ENCODE results near the gene LPP. TPM values are rescaled to one million over a fixed set of nuclear protein-coding genes. Genes with fewer than 3 reads are reported as not detected.

Gene LPP
- polyA plus RNA-seq, 2 of the 4 experiments (the other 2 are of a cell fraction): 11.0 to 30.8 TPM

DNA sequence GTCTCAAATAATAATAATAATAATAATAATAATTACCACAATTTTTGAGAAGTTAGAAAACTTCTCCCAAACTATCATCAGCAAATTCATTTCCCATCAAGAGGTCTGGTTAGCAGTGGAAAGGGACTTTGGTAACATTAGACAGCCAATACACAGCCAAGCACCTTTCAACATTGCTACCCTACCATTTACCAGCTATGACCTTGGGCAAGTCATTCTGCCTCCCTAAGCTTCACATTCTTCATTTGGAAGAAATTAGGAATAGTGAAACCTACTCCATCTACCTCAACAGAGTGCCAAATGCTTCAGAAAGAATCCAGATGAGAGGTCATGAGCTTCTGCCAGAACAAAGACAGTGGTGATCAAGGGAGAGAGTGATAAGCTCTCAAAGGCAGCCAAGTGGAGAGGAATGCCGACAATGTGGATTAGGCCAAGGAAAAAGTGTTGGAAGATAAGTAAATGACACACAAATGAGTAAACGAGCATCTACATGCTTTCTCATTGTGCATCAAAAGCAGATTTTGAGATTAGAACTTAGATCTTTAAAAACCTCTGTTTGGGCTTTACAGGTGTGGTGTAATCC is 42.9 kb upstream of the LPP start:
- Histone ChIP-seq H3K4me1 (no peaks in the 10 kb centered on the region), H3K27ac (no peak overlapping the region), H3K4me3 (no peak overlapping the region), H3K4me2 (no peak overlapping the region), H3K9me3 (no peaks in the 10 kb centered on the region)
- FAIRE-seq (no peak), ATAC-seq (no peak), DNase-seq (ENCODE audit: low read depth in 1 of 2, low spot score in 1 of 2) (no peak)
- CTCF ChIA-PET: no interaction called here
- no peak for TF ChIP-seq GATA3 (IDR thresholded peaks at IDR 0.05; ENCODE audit: borderline replicate concordance)
- TF ChIP-seq EHMT2 (IDR thresholded peaks at IDR 0.05; ENCODE audit: low read depth): no peak
- TF ChIP-seq NFE2L2 (conservative IDR thresholded peaks at IDR 0.05; ENCODE audit: low read length): no peak
- TF ChIP-seq MAZ (IDR thresholded peaks at IDR 0.05; ENCODE audit: borderline replicate concordance, low read depth, low read length): no peak
- TF ChIP-seq CEBPB (IDR thresholded peaks at IDR 0.05): no peak
- TF ChIP-seq EHF (CRISPR knock-in tag; IDR thresholded peaks at IDR 0.05): no peak
- TF ChIP-seq SREBF2 (IDR thresholded peaks at IDR 0.05): no peak
- TF ChIP-seq ESRRA (IDR thresholded peaks at IDR 0.05; ENCODE audit: borderline replicate concordance, low read length): no peak
- no peak for TF ChIP-seq RARB (CRISPR knock-in tag; IDR thresholded peaks at IDR 0.05)
- TF ChIP-seq NR3C1 (IDR thresholded peaks at IDR 0.05): no peak
- TF ChIP-seq JUNB (IDR thresholded peaks at IDR 0.05): no peak
- no peak for TF ChIP-seq NPAS2 (CRISPR knock-in tag; IDR thresholded peaks at IDR 0.05; ENCODE audit: borderline replicate concordance)
- WGBS (ENCODE audit: missing lambda C conversion rate): 65% methylated on average over 2 of the region's 2 CpGs
- POLR2A ChIA-PET: no interaction called here

DNA sequence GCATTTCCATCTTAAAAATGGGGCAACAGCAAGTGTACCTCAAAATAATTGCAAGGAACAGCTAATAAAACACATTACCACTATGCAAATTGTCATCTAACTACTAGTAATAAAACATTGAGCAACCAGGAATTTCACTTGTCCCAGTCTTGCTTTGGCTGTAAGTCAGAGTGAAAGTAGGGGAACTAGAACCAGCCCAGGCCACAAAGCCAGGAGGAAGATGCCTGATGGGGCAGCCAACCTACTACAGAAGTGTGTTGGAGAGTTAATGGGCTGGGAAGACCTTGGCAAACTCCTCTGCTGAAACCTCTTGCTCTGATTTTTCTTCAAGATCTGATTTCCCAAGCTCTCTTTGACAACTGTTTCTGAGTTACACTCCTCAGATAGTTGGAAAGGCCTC is 40.2 kb upstream of the LPP start:
- H3K9me3 ChIP-seq: no peaks in the 10 kb centered on the region
- no peak overlapping the region for H3K4me2 ChIP-seq
- ChIA-PET CTCF (interaction anchor here (1.2 kb wide), 1 partner anchor 11 kb away, joined by 3 read pairs; no protein-coding TSS in a partner anchor), POLR2A (no interaction called here)
- TF ChIP-seq ATOH8 (CRISPR knock-in tag; IDR thresholded peaks at IDR 0.05; ENCODE audit: low read depth) (no peak), REST (IDR thresholded peaks at IDR 0.05) (no peak), NPAS2 (CRISPR knock-in tag; IDR thresholded peaks at IDR 0.05; ENCODE audit: borderline replicate concordance) (no peak), EHMT2 (IDR thresholded peaks at IDR 0.05; ENCODE audit: low read depth) (no peak), RNF2 (IDR thresholded peaks at IDR 0.05; ENCODE audit: borderline replicate concordance, low read depth) (no peak), POLR2AphosphoS2 (conservative IDR thresholded peaks at IDR 0.05; ENCODE audit: low read length) (no peak), FOSL2 (IDR thresholded peaks at IDR 0.05) (no peak), FOSL2 (CRISPR knock-in tag; IDR thresholded peaks at IDR 0.05) (no peak), NR3C1 (IDR thresholded peaks at IDR 0.05) (no peak), POLR2A (IDR thresholded peaks at IDR 0.05; ENCODE audit: low read length) (no peak), GATA3 (IDR thresholded peaks at IDR 0.05; ENCODE audit: borderline replicate concordance) (no peak), HES2 (IDR thresholded peaks at IDR 0.05) (no peak), HEYL (CRISPR knock-in tag; IDR thresholded peaks at IDR 0.05) (no peak), HOXB5 (CRISPR knock-in tag; IDR thresholded peaks at IDR 0.05) (no peak), JUN (IDR thresholded peaks at IDR 0.05) (no peak), CBX2 (IDR thresholded peaks at IDR 0.05; ENCODE audit: borderline replicate concordance, low read depth) (no peak), BCL3 (IDR thresholded peaks at IDR 0.05) (no peak), KDM5A (IDR thresholded peaks at IDR 0.05) (no peak)
- TF ChIP-seq, protein P1, sequence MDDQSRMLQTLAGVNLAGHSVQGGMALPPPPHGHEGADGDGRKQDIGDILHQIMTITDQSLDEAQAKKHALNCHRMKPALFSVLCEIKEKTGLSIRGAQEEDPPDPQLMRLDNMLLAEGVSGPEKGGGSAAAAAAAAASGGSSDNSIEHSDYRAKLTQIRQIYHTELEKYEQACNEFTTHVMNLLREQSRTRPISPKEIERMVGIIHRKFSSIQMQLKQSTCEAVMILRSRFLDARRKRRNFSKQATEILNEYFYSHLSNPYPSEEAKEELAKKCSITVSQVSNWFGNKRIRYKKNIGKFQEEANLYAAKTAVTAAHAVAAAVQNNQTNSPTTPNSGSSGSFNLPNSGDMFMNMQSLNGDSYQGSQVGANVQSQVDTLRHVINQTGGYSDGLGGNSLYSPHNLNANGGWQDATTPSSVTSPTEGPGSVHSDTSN (IDR thresholded peaks at IDR 0.05): no peak
- TF ChIP-seq, protein P2, sequence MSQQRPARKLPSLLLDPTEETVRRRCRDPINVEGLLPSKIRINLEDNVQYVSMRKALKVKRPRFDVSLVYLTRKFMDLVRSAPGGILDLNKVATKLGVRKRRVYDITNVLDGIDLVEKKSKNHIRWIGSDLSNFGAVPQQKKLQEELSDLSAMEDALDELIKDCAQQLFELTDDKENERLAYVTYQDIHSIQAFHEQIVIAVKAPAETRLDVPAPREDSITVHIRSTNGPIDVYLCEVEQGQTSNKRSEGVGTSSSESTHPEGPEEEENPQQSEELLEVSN (IDR thresholded peaks at IDR 0.05; ENCODE audit: borderline replicate concordance, low read depth): no peak
- TF ChIP-seq, protein P3, sequence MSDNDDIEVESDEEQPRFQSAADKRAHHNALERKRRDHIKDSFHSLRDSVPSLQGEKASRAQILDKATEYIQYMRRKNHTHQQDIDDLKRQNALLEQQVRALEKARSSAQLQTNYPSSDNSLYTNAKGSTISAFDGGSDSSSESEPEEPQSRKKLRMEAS (IDR thresholded peaks at IDR 0.05): no peak
- H3K27ac ChIP-seq: no peak overlapping the region
- no peak for DNase-seq (ENCODE audit: low read depth in 1 of 2, low spot score in 1 of 2)
- no peaks in the 10 kb centered on the region for H3K4me1 ChIP-seq
- ATAC-seq: no peak
- FAIRE-seq: no peak
- no peak overlapping the region for H3K4me3 ChIP-seq
